ENCODE results near the gene EMP1. TPM values are rescaled to one million over a fixed set of nuclear protein-coding genes. Genes with fewer than 3 reads are reported as not detected.

The EMP1 gene
- total RNA-seq, 1 donor from 2014 or later, result 163 TPM

GRCh38 chr12:13186302-13186701 lies 10.2 kb upstream of the EMP1 start:
- Mint-ChIP-seq H3K9me3 (ENCODE audit: unreplicated experiment) (no peaks in the 10 kb centered on the region), H3K4me3 (ENCODE audit: unreplicated experiment) (no peak overlapping the region), H3K4me1 (ENCODE audit: unreplicated experiment) (peaks cover 23% of the 10 kb centered on the region), H3K27me3 (ENCODE audit: unreplicated experiment) (no peaks in the 10 kb centered on the region), H3K27ac (ENCODE audit: unreplicated experiment) (no peak overlapping the region), H3K36me3 (ENCODE audit: unreplicated experiment) (no peaks in the 10 kb centered on the region)
- no peak for DNase-seq (ENCODE audit: extremely low spot score, unreplicated experiment)
- no peak for TF ChIP-seq CTCF (IDR thresholded peaks at IDR 0.05)

- peaks cover 17% of the 10 kb centered on the region for H3K4me1 Mint-ChIP-seq (ENCODE audit: unreplicated experiment)
- no peak overlapping the region for H3K4me3 Mint-ChIP-seq (ENCODE audit: unreplicated experiment)
- no peaks in the 10 kb centered on the region for H3K36me3 Mint-ChIP-seq (ENCODE audit: unreplicated experiment)
- TF ChIP-seq CTCF (IDR thresholded peaks at IDR 0.05), result no peak
- DNase-seq (ENCODE audit: extremely low spot score, unreplicated experiment), result no peak
- no peak overlapping the region for H3K27ac Mint-ChIP-seq (ENCODE audit: unreplicated experiment)
- H3K27me3 Mint-ChIP-seq (ENCODE audit: unreplicated experiment), result no peaks in the 10 kb centered on the region
- no peaks in the 10 kb centered on the region for H3K9me3 Mint-ChIP-seq (ENCODE audit: unreplicated experiment)
Observed at GRCh38 chr12:13187399-13187798, 9.1 kb upstream of the EMP1 start.

GRCh38 chr12:13189264-13189663 lies 7.3 kb upstream of the EMP1 start:
- peaks cover 30% of the 10 kb centered on the region for H3K4me1 Mint-ChIP-seq (ENCODE audit: unreplicated experiment)
- H3K27ac Mint-ChIP-seq (ENCODE audit: unreplicated experiment), result no peak overlapping the region
- no peaks in the 10 kb centered on the region for H3K36me3 Mint-ChIP-seq (ENCODE audit: unreplicated experiment)
- DNase-seq (ENCODE audit: extremely low spot score, unreplicated experiment), result no peak
- no peaks in the 10 kb centered on the region for H3K27me3 Mint-ChIP-seq (ENCODE audit: unreplicated experiment)
- H3K4me3 Mint-ChIP-seq (ENCODE audit: unreplicated experiment), result no peak overlapping the region
- TF ChIP-seq CTCF (IDR thresholded peaks at IDR 0.05), result no peak
- no peaks in the 10 kb centered on the region for H3K9me3 Mint-ChIP-seq (ENCODE audit: unreplicated experiment)

- Mint-ChIP-seq H3K27ac (ENCODE audit: unreplicated experiment) (no peak overlapping the region), H3K27me3 (ENCODE audit: unreplicated experiment) (no peaks in the 10 kb centered on the region), H3K4me1 (ENCODE audit: unreplicated experiment) (peaks cover 38% of the 10 kb centered on the region), H3K9me3 (ENCODE audit: unreplicated experiment) (no peaks in the 10 kb centered on the region), H3K4me3 (ENCODE audit: unreplicated experiment) (no peak overlapping the region), H3K36me3 (ENCODE audit: unreplicated experiment) (no peaks in the 10 kb centered on the region)
- DNase-seq (ENCODE audit: extremely low spot score, unreplicated experiment), result no peak
- no peak for TF ChIP-seq CTCF (IDR thresholded peaks at IDR 0.05)
Observed at GRCh38 chr12:13190275-13190674, 6.3 kb upstream of the EMP1 start.

- no peak overlapping the region for H3K27ac Mint-ChIP-seq (ENCODE audit: unreplicated experiment)
- H3K4me3 Mint-ChIP-seq (ENCODE audit: unreplicated experiment), result no peak overlapping the region
- H3K4me1 Mint-ChIP-seq (ENCODE audit: unreplicated experiment), result peaks cover 53% of the 10 kb centered on the region
Observed at GRCh38 chr12:13192719-13193118, 3.8 kb upstream of the EMP1 start.

More at GRCh38 chr12:13192719-13193118, 3.8 kb upstream of the EMP1 start:
- Mint-ChIP-seq H3K27me3 (ENCODE audit: unreplicated experiment) (no peaks in the 10 kb centered on the region), H3K9me3 (ENCODE audit: unreplicated experiment) (no peaks in the 10 kb centered on the region), H3K36me3 (ENCODE audit: unreplicated experiment) (no peaks in the 10 kb centered on the region)
- no peak for DNase-seq (ENCODE audit: extremely low spot score, unreplicated experiment)
- TF ChIP-seq CTCF (IDR thresholded peaks at IDR 0.05), result no peak

Data from osteocyte (in vitro differentiated cells).